Endothelial cell of umbilical vein (primary cell): Measurements from ENCODE around the gene TMEM62. TPM values are rescaled to one million over a fixed set of nuclear protein-coding genes. Genes with fewer than 3 reads are reported as not detected.

Experiments used
- BruUV-seq: library from RNA; stranded (reverse); fragments of 400-500 nt; replicated peaks from 2 replicates; lab custom pipeline; 2021; lab: Mats Ljungman, UMichigan
- CTCF ChIA-PET: fragments of 300-600, 350-600 bp; sonication (Branson Sonifier 250); formaldehyde crosslinking; loops from one replicate; lab custom pipeline; 2021; ENCODE audit warnings: antibody characterized with exemption, inconsistent platforms; lab: Charles Lee
- POLR2A ChIA-PET: fragments of 300-600, 350-600 bp; sonication (Branson Sonifier 250); formaldehyde crosslinking; loops from one replicate; lab custom pipeline; 2021; ENCODE audit warnings: antibody characterized with exemption, inconsistent platforms; lab: Charles Lee
- DNase-seq: peaks from one replicate; pipeline ENCODE4 v3.0.0-alpha.2; 2011; ENCODE audit warnings: low read depth, low spot score
- FAIRE-seq: peaks from 2 replicates; lab custom pipeline; 2011; peaks lifted over from hg19 to GRCh38; lab: Jason Lieb, UNC
- H2AFZ ChIP-seq: 2 replicates; pipeline ENCODE4 v1.6.0; 2012; ENCODE audit warnings: low read depth, low read length, control low read depth, inconsistent platforms
- H3K27ac ChIP-seq: 2 replicates; pipeline ENCODE4 v1.5.1; 2011; ENCODE audit warnings: low read depth, mild to moderate bottlenecking, control low read depth, low read length, moderate library complexity; ENCODE audit not compliant: insufficient read depth
- H3K27me3 ChIP-seq, 2 experiments: 2 replicates each; pipeline versions ENCODE4 v1.6.0 to v1.6.1; 2011; ENCODE audit warnings: low read length in 2 of 2, mixed read lengths in 1 of 2; ENCODE audit not compliant: control insufficient read depth in 2 of 2, insufficient read depth in 2 of 2
- H3K36me3 ChIP-seq, 2 experiments: 2 replicates in 1 of 2; 3 replicates in 1 of 2; pipeline ENCODE4 v1.5.1; 2011; ENCODE audit warnings: low read length in 2 of 2, mild to moderate bottlenecking in 1 of 2, moderate library complexity in 1 of 2; ENCODE audit not compliant: control insufficient read depth in 2 of 2, insufficient read depth in 2 of 2; ENCODE audit errors: extremely low read depth in 1 of 2
- H3K4me1 ChIP-seq: 3 replicates; pipeline ENCODE4 v1.5.1; 2011; ENCODE audit warnings: mild to moderate bottlenecking, low read length; ENCODE audit not compliant: control insufficient read depth, insufficient read depth; ENCODE audit errors: extremely low read depth
- H3K4me2 ChIP-seq: 2 replicates; pipeline ENCODE4 v1.6.1; 2011; ENCODE audit warnings: low read length, control low read depth, mixed read lengths; ENCODE audit not compliant: insufficient read depth
- H3K4me3 ChIP-seq, 3 experiments: fragments of 200-600 bp in 1 of 3; sonication (generic), shearing (Covaris generic) in 1 of 3; replicated peaks in 1 of 3; 2 replicates each; pipeline ENCODE4 v1.5.1; 2011 to 2016; ENCODE audit warnings: control low read depth in 3 of 3, low read length in 3 of 3, mild to moderate bottlenecking in 2 of 3, inconsistent platforms in 1 of 3, low read depth in 1 of 3, moderate library complexity in 1 of 3; ENCODE audit not compliant: insufficient read depth in 1 of 3
- H3K79me2 ChIP-seq: 2 replicates; pipeline ENCODE4 v1.6.0; 2012; ENCODE audit warnings: low read length, inconsistent platforms; ENCODE audit not compliant: control insufficient read depth, insufficient read depth
- H3K9ac ChIP-seq: replicated peaks from 2 replicates; pipeline ENCODE3; 2011; ENCODE audit warnings: low read length, control low read depth; ENCODE audit not compliant: insufficient read depth; ENCODE audit errors: extremely low read depth
- H3K9me1 ChIP-seq: replicated peaks from 3 replicates; pipeline ENCODE4 v1.6.0; 2011; ENCODE audit warnings: mild to moderate bottlenecking, low read length; ENCODE audit not compliant: control insufficient read depth, insufficient read depth; ENCODE audit errors: extremely low read depth
- H3K9me3 ChIP-seq: replicated peaks from 2 replicates; pipeline ENCODE4 v1.5.1; 2012; ENCODE audit warnings: low read length, inconsistent platforms; ENCODE audit not compliant: control insufficient read depth, insufficient read depth
- H4K20me1 ChIP-seq: replicated peaks from 2 replicates; pipeline ENCODE3; 2011; ENCODE audit warnings: mild to moderate bottlenecking, low read length; ENCODE audit not compliant: control insufficient read depth, insufficient read depth; ENCODE audit errors: extremely low read depth
- CTCF ChIP-seq, 2 donors: IDR thresholded peaks; 1 replicate in 1 of 2; 2 replicates in 1 of 2; pipeline ENCODE4 v1.5.1; 2011; ENCODE audit warnings: low read length in 2 of 2, mild to moderate bottlenecking in 2 of 2, moderate library complexity in 2 of 2, control low read depth in 1 of 2, inconsistent platforms in 1 of 2, low read depth in 1 of 2; ENCODE audit not compliant: insufficient read depth in 1 of 2; ENCODE audit errors: extremely low read depth in 1 of 2
- EZH2 ChIP-seq: IDR thresholded peaks from 2 replicates; pipeline ENCODE4 v1.6.1; 2012; ENCODE audit warnings: borderline replicate concordance, low read depth, mild to moderate bottlenecking, moderate library complexity, low read length, inconsistent platforms; ENCODE audit not compliant: severe bottlenecking
- FOS ChIP-seq: IDR thresholded peaks from 2 replicates; pipeline ENCODE4 v1.6.1; 2011; ENCODE audit warnings: mild to moderate bottlenecking, low read length, moderate library complexity, borderline replicate concordance; ENCODE audit not compliant: insufficient read depth
- GATA2 ChIP-seq: IDR thresholded peaks from 2 replicates; pipeline ENCODE4 v1.7.0; 2011; ENCODE audit warnings: low read depth, mild to moderate bottlenecking, moderate library complexity, mixed read lengths, low read length; ENCODE audit not compliant: insufficient read length, insufficient read depth
- JUN ChIP-seq: IDR thresholded peaks from 2 replicates; pipeline ENCODE4 v1.6.1; 2011; ENCODE audit warnings: borderline replicate concordance, low read depth; ENCODE audit not compliant: insufficient read length, insufficient read depth
- MAX ChIP-seq: IDR thresholded peaks from 2 replicates; pipeline ENCODE4 v1.6.1; 2011; ENCODE audit not compliant: insufficient read depth, insufficient read length
- MYC ChIP-seq: IDR thresholded peaks from one replicate; pipeline ENCODE4 v1.6.1; 2011; ENCODE audit warnings: mild to moderate bottlenecking, low read depth, low read length
- POLR2A ChIP-seq: IDR thresholded peaks from 2 replicates; pipeline ENCODE4 v1.6.1; 2012; ENCODE audit warnings: low read depth, mild to moderate bottlenecking, control low read depth, low read length
- POLR2AphosphoS5 ChIP-seq: IDR thresholded peaks from 2 replicates; pipeline ENCODE4 v1.6.1; 2012; ENCODE audit warnings: low read depth, mild to moderate bottlenecking, control low read depth, low read length, moderate library complexity; ENCODE audit not compliant: insufficient read depth
- dilution Hi-C: fragments of 300-500 bp; cut with MboI; formaldehyde crosslinking; loops from one replicate; pipeline ENCODE4 v1.15.0; 2019; ENCODE audit warnings: low sequenced_read_pairs; ENCODE audit not compliant: extremely low pct_ligation_motif_present
- intact Hi-C: fragments of 100-400 bp; cut with micrococcal nuclease; formaldehyde crosslinking; loops from one replicate; pipeline ENCODE4 v1.10.0; 2022
- polyA plus RNA-seq, 4 experiments: library from polyadenylated mRNA; depleted of rRNA in 3 of 4; stranded (reverse) in 3 of 4; unstranded in 1 of 4; fragments of >200 nt; gene quantifications; 2 replicates each; pipeline versions ENCODE4 v1.2.1 to v1.2.3, GENCODE V29; 2011 to 2012; ENCODE audit warnings: missing spikeins in 1 of 4
- total RNA-seq: library from RNA; stranded (reverse); gene quantifications from 2 replicates; pipeline ENCODE4 v1.2.3, GENCODE V29; 2021

The TMEM62 gene
- total and polyA plus RNA-seq, 2 donors (not counting 3 experiments of a cell fraction or from before 2014, with no cell fraction given), result 10.4 to 22.2 TPM

- Histone ChIP-seq H3K9ac (no peak overlapping the region), H3K36me3 (peaks cover 4 to 9% of the 10 kb centered on the region in 2 experiments), H4K20me1 (no peaks in the 10 kb centered on the region), H3K27me3 (no peaks in the 10 kb centered on the region), H3K9me3 (no peaks in the 10 kb centered on the region), H3K4me1 (peaks cover 23% of the 10 kb centered on the region), H3K4me3 (no peak overlapping the region), H3K79me2 (peaks cover 3% of the 10 kb centered on the region), H3K9me1 (no peaks in the 10 kb centered on the region), H3K27ac (peak overlapping the region; percentile 10), H3K4me2 (no peak overlapping the region), H2AFZ (no peak overlapping the region)
- no TSS peak for BruUV-seq
- ChIA-PET POLR2A (no interaction called here), CTCF (interaction anchor here (1.3 to 2.1 kb wide), 5 partner anchors 11 to 96 kb away, joined by 7 to 45 read pairs (median 14); no protein-coding TSS in a partner anchor)
- FAIRE-seq, result peak; percentile 59
- dilution Hi-C loops (no loop called here), intact Hi-C loops (loop anchor here (5.0 kb wide), 1 partner anchor 82 kb away; the partner anchor contains the start of gene UBR1)
- DNase-seq, result peak; percentile 42
- TF ChIP-seq MAX (no peak), FOS (peak; percentile 19)
These were observed 55.9 kb downstream of the TMEM62 start for GRCh38 chr15:43189296-43189695.

- dilution Hi-C loops (no loop called here), intact Hi-C loops (no loop called here)
- Histone ChIP-seq H3K36me3 (peaks cover 7 to 9% of the 10 kb centered on the region in 2 experiments), H3K27me3 (no peaks in the 10 kb centered on the region), H3K9me3 (no peaks in the 10 kb centered on the region), H2AFZ (no peak overlapping the region), H3K9me1 (no peaks in the 10 kb centered on the region), H3K9ac (no peak overlapping the region), H3K79me2 (peaks cover 3% of the 10 kb centered on the region), H3K4me2 (peak overlapping the region; percentile 40), H3K27ac (peak overlapping the region; percentile 42), H4K20me1 (no peaks in the 10 kb centered on the region), H3K4me3 (no peak overlapping the region), H3K4me1 (peaks cover 23% of the 10 kb centered on the region)
- FAIRE-seq (peak; percentile 71), DNase-seq (peak; percentile 82)
- TF ChIP-seq EZH2, result no peak
- no peak for TF ChIP-seq MAX
- no peak for TF ChIP-seq CTCF (IDR thresholded peaks at IDR 0.05; ENCODE audit: extremely low read depth in 1 of 2, insufficient read depth in 1 of 2, low read depth in 1 of 2, low read length in 2 of 2)
- TF ChIP-seq JUN, result peak; percentile 23
- TF ChIP-seq FOS, result no peak
- TF ChIP-seq POLR2AphosphoS5, result peak; percentile 53
- TF ChIP-seq GATA2, result peak; percentile 72
- TF ChIP-seq POLR2A, result no peak
- no peak for TF ChIP-seq MYC
- ChIA-PET CTCF (interaction anchor here (0.6 to 2.1 kb wide), 8 partner anchors 10 to 120 kb away, joined by 3 to 45 read pairs (median 6); no protein-coding TSS in a partner anchor), POLR2A (interaction anchor here (1.2 kb wide), 1 partner anchor 14 kb away, joined by 4 read pairs; no protein-coding TSS in a partner anchor)
- BruUV-seq, result no TSS peak
These were observed 56.8 kb downstream of the TMEM62 start for GRCh38 chr15:43190178-43190577.
